ENCODE data around the gene TRUB2.

- no peak for TF ChIP-seq CTCF (IDR thresholded peaks at IDR 0.05)
- TF ChIP-seq HMGXB4 (CRISPR knock-in tag; IDR thresholded peaks at IDR 0.05), result no peak
- TF ChIP-seq ATF3 (CRISPR knock-in tag; conservative IDR thresholded peaks at IDR 0.05), result no peak
- no peak for TF ChIP-seq JUN (CRISPR knock-in tag; IDR thresholded peaks at IDR 0.05)
- TF ChIP-seq ZBTB43 (CRISPR knock-in tag; IDR thresholded peaks at IDR 0.05), result no peak
- no peak for TF ChIP-seq PRRX2 (CRISPR knock-in tag; IDR thresholded peaks at IDR 0.05)
- no peak for TF ChIP-seq TCF7 (CRISPR knock-in tag; IDR thresholded peaks at IDR 0.05; ENCODE audit: low read depth)
Measured at GRCh38 chr9:128343855-128344254, 21.6 kb upstream of the TRUB2 start.
